Gastrocnemius medialis (tissue), 4 donors: ENCODE results near the gene SFT2D2. TPM values are rescaled to one million over a fixed set of nuclear protein-coding genes. Genes with fewer than 3 reads are reported as not detected.
A peak's percentile ranks its signal among the peaks of the same experiment; 100 is the strongest.

ENCODE experiments used
- ATAC-seq, 2 donors: fragments of 150-250 bp; one replicate each; pipeline ENCODE4 v1.9.1; 2016
- DNase-seq, 2 donors: peaks; one replicate each; pipeline ENCODE4 v3.0.0-alpha.2; 2019
- H3K27ac ChIP-seq, 4 donors: fragments of 200-600 bp; sonication (generic); 1 replicate in 1 of 4; 2 replicates in 3 of 4; pipeline ENCODE4 v1.5.1; 2016 to 2018; ENCODE audit warnings: mild to moderate bottlenecking in 2 of 4, moderate library complexity in 1 of 4
- H3K27me3 ChIP-seq, 3 donors: fragments of 200-600 bp; sonication (generic) in 2 of 3; 1 replicate in 1 of 3; 2 replicates in 2 of 3; pipeline versions ENCODE4 v1.5.1 to v1.6.0; 2016 to 2019; ENCODE audit warnings: mild to moderate bottlenecking in 1 of 3, moderate library complexity in 1 of 3
- H3K36me3 ChIP-seq, 2 donors: fragments of 200-600 bp; sonication (generic) in 1 of 2; one replicate each; pipeline ENCODE4 v1.5.1; 2017 to 2018
- H3K4me1 ChIP-seq, 2 donors: fragments of 200-600 bp; sonication (generic) in 1 of 2; one replicate each; pipeline ENCODE4 v1.5.1; 2016 to 2017; ENCODE audit warnings: mild to moderate bottlenecking in 2 of 2
- H3K4me3 ChIP-seq, 4 donors: fragments of 200-600 bp; sonication (generic) in 3 of 4; 1 replicate in 1 of 4; 2 replicates in 3 of 4; pipeline ENCODE4 v1.5.1; 2016 to 2019; ENCODE audit warnings: mild to moderate bottlenecking in 2 of 4
- H3K9me3 ChIP-seq, 3 donors: fragments of 200-600 bp; sonication (generic) in 2 of 3; 1 replicate in 1 of 3; 2 replicates in 2 of 3; pipeline ENCODE4 v1.5.1; 2016 to 2019
- CTCF ChIP-seq, 5 experiments: fragments of 450-650 bp in 3 of 5; fragments of 200-600 bp in 2 of 5; sonication (generic) in 2 of 5; IDR thresholded peaks in 4 of 5; conservative IDR thresholded peaks in 1 of 5; 1 replicate in 4 of 5; 2 replicates in 1 of 5; pipeline ENCODE4 v1.5.1; 2016 to 2019; ENCODE audit warnings: antibody characterized with exemption in 5 of 5, mild to moderate bottlenecking in 3 of 5, moderate library complexity in 3 of 5
- POLR2A ChIP-seq, 2 donors: fragments of 450-650 bp; IDR thresholded peaks; one replicate each; pipeline ENCODE4 v1.6.1; 2017; ENCODE audit warnings: antibody characterized with exemption in 2 of 2, mild to moderate bottlenecking in 2 of 2, moderate library complexity in 2 of 2
- in situ Hi-C, 4 donors: fragments of 200-750 bp; cut with MboI; loops; one replicate each; pipeline versions ENCODE4 v1.15.0 to v1.8.0; 2017; ENCODE audit warnings: low sequenced_read_pairs in 4 of 4
- intact Hi-C: fragments of 100-400 bp; cut with DNase I; formaldehyde crosslinking; loops from one replicate; pipeline ENCODE4 v1.15.1; 2023; ENCODE audit warnings: low total_unique reads
- total RNA-seq, 4 donors: library from RNA; depleted of rRNA; stranded (reverse); fragments of >200 nt; gene quantifications; one replicate each; pipeline versions ENCODE4 v1.1.0 to v1.2.3, GENCODE V29; 2016

Gene SFT2D2
- total RNA-seq, 4 donors from 2014 or later = 10.2 to 15.8 (median 11.7) TPM

DNA sequence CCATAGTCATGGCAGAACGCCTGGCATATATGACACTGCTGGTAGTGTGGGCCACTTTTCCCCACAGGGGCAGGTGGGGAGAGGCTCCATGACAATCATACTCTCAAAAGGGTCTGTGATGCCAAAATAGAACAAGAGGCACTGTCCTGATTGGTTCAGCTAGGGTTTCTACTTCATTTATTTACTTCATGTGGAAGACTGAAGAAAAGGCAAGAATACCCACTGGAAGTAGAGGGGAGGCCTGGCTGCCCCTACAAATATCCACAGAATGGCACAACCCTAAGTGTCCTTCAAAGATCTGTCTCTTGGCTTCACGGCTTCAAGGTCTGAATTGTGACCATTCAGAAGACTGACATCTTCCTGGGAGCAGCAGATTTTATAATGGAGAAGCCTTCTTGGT, 4.5 kb upstream of the SFT2D2 start:
- intact Hi-C loops (no loop called here), in situ Hi-C loops (no loop called here)
- no peak overlapping the region for H3K4me3 ChIP-seq
- DNase-seq (no peak), ATAC-seq (no peak)
- H3K27ac ChIP-seq = no peak overlapping the region
- no peaks in the 10 kb centered on the region for H3K36me3 ChIP-seq
- no peaks in the 10 kb centered on the region for H3K27me3 ChIP-seq
- H3K9me3 ChIP-seq = no peaks in the 10 kb centered on the region
- H3K4me1 ChIP-seq = peaks cover 0 to 1% of the 10 kb centered on the region in 2 donors
- TF ChIP-seq CTCF (IDR thresholded peaks at IDR 0.05 in 4 of 5, conservative IDR thresholded peaks at IDR 0.05 in 1 of 5) (no peak), POLR2A (IDR thresholded peaks at IDR 0.05) (no peak)

- H3K27ac ChIP-seq = no peak overlapping the region
- no peak for TF ChIP-seq POLR2A (IDR thresholded peaks at IDR 0.05)
- TF ChIP-seq CTCF (IDR thresholded peaks at IDR 0.05 in 4 of 5, conservative IDR thresholded peaks at IDR 0.05 in 1 of 5) = no peak
- H3K27me3 ChIP-seq = no peaks in the 10 kb centered on the region
- H3K36me3 ChIP-seq = no peaks in the 10 kb centered on the region
- in situ Hi-C loops = no loop called here
- H3K4me3 ChIP-seq = no peak overlapping the region
- no peaks in the 10 kb centered on the region for H3K9me3 ChIP-seq
- no peak for DNase-seq
- no peak for ATAC-seq
- H3K4me1 ChIP-seq = peaks cover 9 to 19% of the 10 kb centered on the region in 2 donors
- intact Hi-C loops = no loop called here
Measured at GRCh38 chr1:168223261-168223660, 2.5 kb upstream of the SFT2D2 start.

GRCh38 chr1:168223681-168224540, 1.9 kb upstream of the SFT2D2 start:
- no peak for TF ChIP-seq POLR2A (IDR thresholded peaks at IDR 0.05)
- no peak for TF ChIP-seq CTCF (IDR thresholded peaks at IDR 0.05 in 4 of 5, conservative IDR thresholded peaks at IDR 0.05 in 1 of 5)
- DNase-seq = no peak

GRCh38 chr1:168224991-168225390, 813 bp upstream of the SFT2D2 start:
- in situ Hi-C loops = no loop called here
- no peaks in the 10 kb centered on the region for H3K9me3 ChIP-seq
- no peak overlapping the region for H3K27ac ChIP-seq
- no peak for DNase-seq
- TF ChIP-seq POLR2A (IDR thresholded peaks at IDR 0.05) (no peak), CTCF (IDR thresholded peaks at IDR 0.05 in 4 of 5, conservative IDR thresholded peaks at IDR 0.05 in 1 of 5) (no peak)
- H3K27me3 ChIP-seq = no peaks in the 10 kb centered on the region
- H3K36me3 ChIP-seq = no peaks in the 10 kb centered on the region
- ATAC-seq = no peak
- H3K4me3 ChIP-seq = peak overlapping the region; percentile 86 to 96 (median 90)
- H3K4me1 ChIP-seq = peaks cover 14 to 31% of the 10 kb centered on the region in 2 donors
- intact Hi-C loops = loop anchor here (2.0 kb wide), 1 partner anchor 46 kb away; the partner anchor contains the start of gene TIPRL

More at GRCh38 chr1:168223681-168224540, 1.9 kb upstream of the SFT2D2 start:
- Histone ChIP-seq H3K27ac (no peak overlapping the region), H3K27me3 (no peaks in the 10 kb centered on the region), H3K4me3 (no peak overlapping the region), H3K36me3 (no peaks in the 10 kb centered on the region), H3K4me1 (peaks cover 14 to 24% of the 10 kb centered on the region in 2 donors), H3K9me3 (no peaks in the 10 kb centered on the region)
- intact Hi-C loops (loop anchor here (2.0 kb wide), 1 partner anchor 45 kb away; the partner anchor contains the start of gene TIPRL), in situ Hi-C loops (no loop called here)
- ATAC-seq = no peak
